ENCODE results near the gene DIPK1A.

Gene DIPK1A

GRCh38 chr1:92870591-92870990, 90.7 kb downstream of the DIPK1A start:
- no peak for DNase-seq

DNA sequence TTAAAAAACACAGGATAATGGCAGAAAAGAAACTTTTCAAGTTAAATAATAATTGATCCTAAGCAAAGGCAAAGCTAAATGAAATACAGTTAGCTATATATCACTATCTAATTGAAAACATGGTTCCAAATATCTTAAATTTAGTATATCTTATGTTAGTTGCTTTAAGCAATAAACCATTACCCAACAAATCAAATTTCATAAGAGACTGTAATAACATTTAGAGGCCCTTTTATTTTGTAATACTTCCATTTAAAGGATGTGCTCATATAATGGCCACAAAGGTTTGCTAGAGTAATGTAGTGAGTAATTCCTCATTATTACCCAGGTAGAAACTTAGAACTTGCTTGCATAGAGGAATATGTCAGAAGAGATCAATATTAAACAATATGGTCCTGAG, 97.1 kb downstream of the DIPK1A start:
- no peak for DNase-seq

DNA sequence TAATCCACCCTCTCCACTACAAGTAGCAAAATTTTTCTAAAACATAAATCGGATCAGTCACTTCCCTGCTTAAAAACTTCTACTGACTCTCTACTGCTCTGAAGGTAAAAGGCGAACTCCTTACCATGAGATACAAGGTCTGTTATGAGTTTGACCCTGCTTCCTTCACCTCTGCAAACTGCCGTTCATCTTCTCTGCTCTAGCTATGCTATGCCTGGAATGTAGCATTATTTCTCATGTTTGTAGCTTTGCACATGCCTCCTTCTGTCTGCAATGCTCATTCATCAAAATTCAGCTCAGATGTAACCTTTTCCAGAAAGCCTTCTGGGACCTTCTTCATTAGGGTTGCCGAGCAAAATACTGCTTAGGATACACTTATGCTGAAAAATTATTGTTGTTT, 98.7 kb downstream of the DIPK1A start:
- no peak for DNase-seq

GRCh38 chr1:92859400-92860039, 101.7 kb downstream of the DIPK1A start:
- DNase-seq = no peak

DNA sequence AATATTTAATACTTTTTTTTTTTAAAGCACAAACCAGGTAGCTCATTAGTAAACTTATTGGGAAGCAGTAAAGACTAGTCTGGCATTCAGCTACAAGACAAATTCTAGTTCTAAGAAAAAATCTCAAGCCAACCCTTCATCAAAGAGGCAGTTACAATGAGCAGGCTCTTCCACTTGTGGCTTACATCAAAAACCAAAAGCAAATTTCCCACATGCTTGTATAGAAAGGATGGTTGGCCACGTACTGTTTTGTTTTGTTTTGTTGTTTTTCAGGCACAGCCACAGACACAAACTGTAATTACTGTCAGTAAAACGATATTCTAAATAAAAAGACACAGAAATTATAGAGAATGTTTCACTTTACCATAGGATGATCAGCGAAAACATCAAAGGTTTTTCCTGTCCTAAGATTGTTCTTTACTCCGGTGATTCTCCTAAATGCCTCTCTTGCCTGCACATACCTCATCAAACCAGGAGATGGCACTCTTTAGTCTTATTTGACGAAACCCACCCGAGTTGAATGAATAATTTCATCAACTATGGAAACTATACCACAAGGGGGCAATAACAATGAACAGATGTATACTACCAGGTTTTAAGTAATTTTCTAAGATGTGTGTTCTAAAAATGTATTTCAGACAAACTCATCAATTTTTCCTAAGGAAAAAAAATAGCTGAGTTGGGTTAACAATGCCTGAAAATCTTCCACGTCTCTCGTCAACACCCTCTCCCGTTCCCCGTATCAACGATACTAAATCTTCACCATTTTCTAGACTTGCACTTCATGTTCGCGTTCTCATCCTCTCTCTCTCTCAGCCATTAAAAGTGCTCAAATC, 102.5 kb downstream of the DIPK1A start:
- no peak for DNase-seq

DNA sequence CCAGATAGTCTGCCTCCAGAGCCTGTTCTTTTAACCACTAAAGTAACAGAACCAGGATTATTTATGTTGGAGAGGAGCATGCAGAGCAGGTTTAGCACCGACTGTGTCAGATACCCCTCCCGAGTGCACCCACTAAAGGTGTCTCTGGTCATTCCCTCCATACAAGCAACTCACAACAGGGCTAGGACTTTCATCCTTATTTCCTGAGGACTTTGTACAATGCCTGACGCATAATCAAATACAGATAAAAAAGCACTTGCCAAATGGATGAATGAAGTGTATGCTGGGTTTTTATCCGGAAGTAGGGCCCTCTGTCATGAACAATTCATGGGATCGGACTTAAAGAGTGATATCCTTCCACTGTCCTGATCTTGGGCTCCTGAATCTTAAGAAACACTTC, 103.4 kb downstream of the DIPK1A start:
- DNase-seq = no peak

- DNase-seq = no peak
These were observed 106.0 kb downstream of the DIPK1A start for GRCh38 chr1:92855236-92855635.

- DNase-seq = no peak
These were observed 107.0 kb downstream of the DIPK1A start for GRCh38 chr1:92854101-92854785.

DNA sequence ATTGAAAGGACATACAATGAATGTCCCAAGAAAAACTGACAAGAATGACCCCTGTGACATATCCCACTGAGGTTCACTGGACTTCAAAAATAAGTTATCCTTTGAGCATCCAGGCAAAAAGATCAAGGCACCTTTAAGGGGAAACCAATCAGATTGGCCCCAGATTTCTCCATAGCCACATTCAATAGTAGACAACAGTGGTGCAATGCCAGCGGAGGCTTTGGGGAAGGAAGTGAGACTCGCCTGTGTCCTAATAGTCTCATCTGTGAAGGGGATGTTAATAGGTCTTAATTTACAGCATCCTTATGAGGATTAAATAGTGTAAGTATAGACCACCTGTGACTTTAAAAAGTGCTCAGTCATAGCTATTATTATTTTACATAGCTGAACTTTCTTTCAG, 108.0 kb downstream of the DIPK1A start:
- no peak for DNase-seq

- no peak for DNase-seq
These were observed 109.5 kb downstream of the DIPK1A start for GRCh38 chr1:92851729-92852128.

DNA sequence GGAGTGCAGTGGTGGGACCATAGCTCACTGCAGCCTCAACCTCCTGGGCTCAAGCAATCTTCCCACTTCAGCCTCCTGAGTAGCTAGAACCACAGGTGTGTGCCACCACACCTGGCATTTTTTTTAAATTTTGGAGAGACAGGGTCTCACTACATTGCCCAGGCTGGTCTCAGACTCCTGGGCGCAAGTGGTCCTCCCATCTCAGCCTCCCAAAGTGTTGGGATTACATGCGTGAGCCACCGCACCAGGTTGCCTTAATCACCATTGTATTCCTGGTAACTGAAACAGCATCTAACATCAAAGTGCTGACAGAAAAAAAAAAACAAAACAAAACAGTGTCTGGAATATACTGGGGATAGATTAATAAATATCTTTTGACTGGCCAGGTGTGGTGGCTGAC, 111.2 kb downstream of the DIPK1A start:
- DNase-seq = no peak

DNA sequence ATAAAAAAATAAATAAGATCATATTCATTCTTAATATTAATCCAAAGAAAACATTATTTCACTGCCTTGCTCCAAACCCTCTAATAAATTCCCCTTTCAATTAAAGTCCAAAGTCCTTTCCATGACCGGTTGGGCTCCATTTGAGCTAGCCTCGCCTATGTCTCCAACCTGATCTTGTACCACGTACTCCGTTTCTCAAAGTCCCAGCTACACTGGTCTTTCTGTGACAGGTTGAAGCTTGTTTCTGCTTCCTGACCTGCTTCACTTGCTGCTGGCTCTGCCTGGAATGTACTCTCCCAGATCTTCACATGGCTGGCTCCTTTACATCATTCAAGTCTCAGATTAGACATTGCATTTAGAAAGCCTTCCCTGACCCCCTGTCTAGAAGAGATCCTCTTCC, 113.1 kb downstream of the DIPK1A start:
- DNase-seq = no peak

- no peak for DNase-seq
These were observed 115.4 kb downstream of the DIPK1A start for GRCh38 chr1:92845908-92846307.

- no peak for DNase-seq
These were observed 116.8 kb downstream of the DIPK1A start for GRCh38 chr1:92844439-92844838.

- no peak for DNase-seq
These were observed 117.6 kb downstream of the DIPK1A start for GRCh38 chr1:92843429-92844352.

- no peak for DNase-seq
These were observed 118.2 kb downstream of the DIPK1A start for GRCh38 chr1:92843046-92843423.

DNA sequence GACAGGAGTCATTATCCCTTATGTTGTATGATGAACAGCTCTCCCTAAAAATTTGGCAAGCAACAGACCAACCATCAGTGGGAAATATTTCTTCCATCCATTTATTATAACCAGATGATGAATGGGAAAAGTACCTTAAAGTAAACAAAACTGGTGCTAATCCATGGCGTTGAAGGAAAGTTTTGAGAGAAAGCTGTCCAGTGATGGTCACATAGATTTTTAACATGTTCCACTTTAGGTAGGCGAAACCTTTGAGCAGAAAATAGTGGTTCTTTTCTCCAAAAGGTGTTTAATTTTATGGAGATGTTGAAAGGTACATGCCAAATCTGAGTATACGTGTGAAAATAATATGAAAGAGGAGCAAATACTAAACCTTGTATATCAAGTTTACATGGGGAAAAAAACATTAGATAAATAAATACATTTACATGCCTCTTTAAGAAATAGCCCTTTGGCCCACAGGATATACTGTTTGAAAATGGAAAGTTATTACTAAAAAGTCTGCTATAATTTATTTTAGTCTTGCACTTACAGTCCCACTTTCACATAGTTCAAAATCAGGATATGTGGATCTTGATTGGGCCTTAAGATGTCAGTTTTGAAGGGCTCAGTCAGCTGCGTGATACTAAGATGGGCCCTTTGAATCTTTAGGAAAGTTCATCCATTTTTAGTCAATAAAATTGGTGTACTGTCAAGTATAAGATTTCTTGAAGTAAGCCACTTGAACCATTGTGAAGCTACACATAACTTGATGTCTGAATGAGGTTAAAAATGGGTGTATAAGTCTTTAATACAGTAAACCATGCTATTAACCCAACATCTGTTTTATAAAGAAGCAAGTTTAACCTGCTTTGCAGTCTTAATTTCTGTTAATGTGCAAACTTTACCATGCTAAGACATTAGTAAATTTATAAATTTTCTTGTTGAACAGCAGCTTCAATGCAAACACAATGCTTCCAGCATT, 118.9 kb downstream of the DIPK1A start:
- no peak for DNase-seq

DNA sequence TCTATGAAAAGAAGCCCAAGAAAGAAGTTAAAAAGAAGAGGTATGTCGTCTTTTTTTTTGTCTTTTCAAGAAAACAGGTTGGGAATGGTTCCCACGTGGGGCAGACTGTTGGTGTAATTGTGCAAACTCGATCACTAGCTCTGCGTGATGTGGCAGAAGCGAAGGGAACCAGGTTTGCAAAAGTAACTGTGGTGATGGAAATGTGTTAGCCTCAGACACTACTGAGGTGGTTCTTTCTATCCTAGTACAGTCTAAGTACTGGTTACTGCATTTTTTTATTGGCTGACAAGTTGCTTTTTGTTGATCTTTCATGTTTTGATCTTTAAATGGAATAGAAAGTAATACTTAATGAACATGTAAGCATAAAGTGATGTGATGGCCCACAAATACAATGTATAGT, 120.7 kb downstream of the DIPK1A start:
- DNase-seq = no peak

- DNase-seq = no peak
These were observed 121.8 kb downstream of the DIPK1A start for GRCh38 chr1:92839442-92839841.

DNA sequence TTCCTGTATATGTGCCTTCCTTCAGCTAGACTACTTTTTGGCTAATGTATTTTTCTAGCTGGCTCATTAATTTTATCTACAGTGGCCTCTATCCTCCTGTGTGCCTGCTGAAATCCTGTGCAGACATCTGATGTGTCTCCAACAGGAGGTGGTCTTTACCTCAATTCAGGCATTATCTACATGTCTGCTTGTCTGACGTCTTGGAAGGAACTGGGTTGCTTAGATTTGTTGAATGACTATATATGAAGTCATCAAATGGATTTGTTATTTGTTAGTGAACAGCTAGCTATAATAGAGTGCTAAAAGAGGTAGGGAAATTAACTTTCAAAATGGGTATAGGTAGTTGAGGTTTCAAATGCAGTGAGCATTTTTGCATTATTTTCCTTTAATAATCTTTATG, 122.7 kb downstream of the DIPK1A start:
- no peak for DNase-seq

DNA sequence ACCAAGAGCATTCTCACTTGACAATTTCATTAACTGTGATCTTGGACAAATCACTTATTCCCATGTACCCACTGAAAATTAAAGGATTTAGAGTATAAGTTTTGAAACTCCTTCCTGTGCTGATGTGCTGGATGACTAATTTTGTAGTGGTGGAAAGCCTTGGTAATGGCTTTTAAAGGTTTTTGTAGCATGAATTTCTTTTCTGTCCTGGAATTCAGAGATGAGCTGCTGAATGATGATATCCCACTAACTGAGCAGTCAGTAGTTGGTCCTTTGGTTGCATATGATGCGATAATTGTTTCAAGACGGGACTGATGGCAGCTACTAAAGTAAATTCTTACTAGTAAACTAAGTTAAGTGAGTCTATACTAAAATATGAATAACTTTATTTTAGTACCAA, 124.2 kb downstream of the DIPK1A start:
- no peak for DNase-seq

- no peak for DNase-seq
These were observed 126.6 kb downstream of the DIPK1A start for GRCh38 chr1:92834617-92835016.
